GM12878 (cell line): ENCODE data around the gene ARGLU1. TPM values are rescaled to one million over a fixed set of nuclear protein-coding genes. Genes with fewer than 3 reads are reported as not detected.

Source experiments
- ATAC-seq: fragments of 200-7000 bp; cut with Tn5 transposase; 3 replicates; pipeline ENCODE4 v1.9.1; 2020; ENCODE audit warnings: mild to moderate bottlenecking, moderate library complexity
- BruUV-seq: library from RNA; stranded (reverse); fragments of 400-500 nt; replicated peaks from 2 replicates; lab custom pipeline; 2021; lab: Mats Ljungman, UMichigan
- CTCF ChIA-PET: fragments of 300-600 bp; sonication (Branson Sonifier 250); formaldehyde crosslinking; extraction: SDS; loops from one replicate; lab custom pipeline; 2021; ENCODE audit warnings: inconsistent platforms; lab: Yijun Ruan, JAX
- POLR2A ChIA-PET: fragments of 350-600 bp; formaldehyde crosslinking; extraction: SDS; loops from one replicate; lab custom pipeline; 2021; ENCODE audit warnings: inconsistent platforms; lab: Charles Lee
- RAD21 ChIA-PET: fragments of 300-600 bp; sonication (Branson Sonifier 250); formaldehyde crosslinking; loops from one replicate; lab custom pipeline; 2023; ENCODE audit warnings: antibody characterized with exemption; ENCODE audit not compliant: unreplicated experiment; lab: Charles Lee
- SMC1A ChIA-PET: fragments of 300-600 bp; sonication (Branson Sonifier 250); formaldehyde crosslinking; loops from one replicate; lab custom pipeline; 2023; ENCODE audit not compliant: unreplicated experiment, uncharacterized antibody; lab: Charles Lee
- DNase-seq: peaks from one replicate; pipeline ENCODE4 v3.0.0-alpha.2; 2011; ENCODE audit warnings: low read depth, low spot score
- FAIRE-seq: peaks from 3 replicates; lab custom pipeline; 2011; peaks lifted over from hg19 to GRCh38; lab: Jason Lieb, UNC
- H2AFZ ChIP-seq: 2 replicates; pipeline ENCODE4 v1.6.0; 2011; ENCODE audit warnings: low read depth, low read length, control low read depth; ENCODE audit not compliant: control insufficient read depth
- H3K27ac ChIP-seq: 2 replicates; pipeline ENCODE4 v1.5.1; 2011; ENCODE audit warnings: control low read depth; ENCODE audit not compliant: control insufficient read depth, insufficient read depth
- H3K27me3 ChIP-seq, 2 experiments: replicated peaks in 1 of 2; 2 replicates each; pipeline versions ENCODE4 v1.6.0 to v1.6.1; 2011; ENCODE audit warnings: low read length in 1 of 2; ENCODE audit not compliant: control insufficient read depth in 2 of 2, insufficient read depth in 2 of 2
- H3K36me3 ChIP-seq, 2 experiments: 2 replicates each; pipeline ENCODE4 v1.5.1; 2011; ENCODE audit warnings: low read length in 1 of 2; ENCODE audit not compliant: control insufficient read depth in 2 of 2, insufficient read depth in 2 of 2
- H3K4me1 ChIP-seq: 2 replicates; pipeline ENCODE4 v1.6.1; 2011; ENCODE audit warnings: mild to moderate bottlenecking, low read length, moderate library complexity, mixed read lengths; ENCODE audit not compliant: control insufficient read depth, insufficient read depth
- H3K4me2 ChIP-seq: 2 replicates; pipeline ENCODE4 v1.6.0; 2011; ENCODE audit warnings: control low read depth; ENCODE audit not compliant: control insufficient read depth, insufficient read depth
- H3K4me3 ChIP-seq: fragments of 200-600 bp; sonication (generic); 2 replicates; pipeline ENCODE4 v1.5.1; 2016
- H3K79me2 ChIP-seq: 2 replicates; pipeline ENCODE4 v1.6.0; 2011; ENCODE audit warnings: low read length; ENCODE audit not compliant: control insufficient read depth, insufficient read depth
- H3K9ac ChIP-seq: 2 replicates; pipeline ENCODE4 v1.8.0; 2011; ENCODE audit warnings: low read length, control low read depth, mixed read lengths; ENCODE audit not compliant: control insufficient read depth, insufficient read depth
- H3K9me3 ChIP-seq: replicated peaks from 3 replicates; pipeline ENCODE4 v1.5.1; 2011; ENCODE audit warnings: mild to moderate bottlenecking, low read length; ENCODE audit not compliant: control insufficient read depth, insufficient read depth
- H4K20me1 ChIP-seq: 2 replicates; pipeline ENCODE4 v1.6.0; 2011; ENCODE audit not compliant: control insufficient read depth, insufficient read depth
- ASH2L ChIP-seq: fragments of 300-600, 200-600 bp; sonication (generic); IDR thresholded peaks from 2 replicates; pipeline ENCODE4 v1.6.1; 2017; ENCODE audit warnings: low read depth, mild to moderate bottlenecking, borderline replicate concordance
- ATF7 ChIP-seq: fragments of 450-650 bp; IDR thresholded peaks from 2 replicates; pipeline ENCODE4 v1.6.1; 2016; ENCODE audit warnings: low read depth, mild to moderate bottlenecking
- BCL3 ChIP-seq: IDR thresholded peaks from 2 replicates; pipeline ENCODE4 v1.6.1; 2011; ENCODE audit warnings: borderline replicate concordance, low read depth, mild to moderate bottlenecking, moderate library complexity, low read length; ENCODE audit not compliant: insufficient read depth, poor library complexity, severe bottlenecking
- DPF2 ChIP-seq: fragments of 450-650 bp; IDR thresholded peaks from 2 replicates; pipeline ENCODE4 v1.6.1; 2017; ENCODE audit warnings: mild to moderate bottlenecking
- EZH2 ChIP-seq: IDR thresholded peaks from 2 replicates; pipeline ENCODE4 v1.6.1; 2012; ENCODE audit warnings: low read depth, mild to moderate bottlenecking, control low read depth, inconsistent platforms, low read length, borderline replicate concordance; ENCODE audit not compliant: control insufficient read depth
- IKZF1 ChIP-seq: fragments of 450-650 bp; conservative IDR thresholded peaks from 2 replicates; pipeline ENCODE4 v1.6.1; 2017; ENCODE audit warnings: antibody characterized with exemption, mild to moderate bottlenecking
- IRF4 ChIP-seq: IDR thresholded peaks from 2 replicates; pipeline ENCODE4 v1.6.1; 2011; ENCODE audit warnings: low read depth, low read length
- MEF2A ChIP-seq: IDR thresholded peaks from 2 replicates; pipeline ENCODE4 v1.6.1; 2011; ENCODE audit warnings: low read depth, mild to moderate bottlenecking, low read length, moderate library complexity; ENCODE audit not compliant: insufficient read depth
- MTA3 ChIP-seq: IDR thresholded peaks from 2 replicates; pipeline ENCODE4 v1.6.1; 2012; ENCODE audit warnings: low read length, inconsistent platforms, borderline replicate concordance
- NFIC ChIP-seq: IDR thresholded peaks from 2 replicates; pipeline ENCODE4 v1.6.1; 2012; ENCODE audit warnings: low read depth, mild to moderate bottlenecking, inconsistent platforms, low read length, moderate library complexity
- RB1 ChIP-seq: fragments of 450-650 bp; formaldehyde crosslinking; IDR thresholded peaks from 2 replicates; pipeline ENCODE4 v1.6.1; 2017; ENCODE audit warnings: mild to moderate bottlenecking, borderline replicate concordance
- RELA ChIP-seq: fragments of 450-650 bp; IDR thresholded peaks from 2 replicates; pipeline ENCODE4 v1.8.0; 2014; ENCODE audit warnings: borderline replicate concordance; ENCODE audit not compliant: partially characterized antibody
- RELB ChIP-seq: fragments of 450-650 bp; IDR thresholded peaks from 2 replicates; pipeline ENCODE4 v1.6.1; 2017; ENCODE audit warnings: low read depth, mild to moderate bottlenecking, moderate library complexity
- TARDBP ChIP-seq: IDR thresholded peaks from 2 replicates; pipeline ENCODE4 v1.6.1; 2016; ENCODE audit warnings: borderline replicate concordance
- ZBTB4 ChIP-seq: fragments of 450-650 bp; formaldehyde crosslinking; IDR thresholded peaks from 2 replicates; pipeline ENCODE4 v1.4.0; 2022; ENCODE audit warnings: mild to moderate bottlenecking, moderate library complexity
- WGBS: methylation state at CpG from one replicate; pipeline ENCODE4 v1.1.6; 2016; ENCODE audit warnings: low lambda C conversion rate; ENCODE audit not compliant: insufficient replicate concordance, insufficient coverage; ENCODE audit errors: missing lambda C conversion rate; 5-methylcytosine and 5-hydroxymethylcytosine counted together
- in situ Hi-C: fragments of 300-500 bp; cut with MboI; formaldehyde crosslinking; loops from 9 replicates; pipeline ENCODE4 v1.14.3; 2018; ENCODE audit warnings: mixed read lengths
- intact Hi-C: fragments of 100-400 bp; cut with micrococcal nuclease; formaldehyde crosslinking; loops from one replicate; pipeline ENCODE4 v1.14.2; 2022; ENCODE audit not compliant: unreplicated experiment
- polyA plus RNA-seq, 11 experiments: library from polyadenylated mRNA; depleted of rRNA in 4 of 11; unstranded in 6 of 11; stranded (reverse) in 5 of 11; fragments of >200 nt; fragmentation: Nextera tagmentation in 4 of 11; fragmentation: Illumina TruSeq in 1 of 11; extraction: Ambion mirVana in 4 of 11; extraction: Trizol in 1 of 11; gene quantifications; 1 replicate in 1 of 11; 2 replicates in 10 of 11; pipeline versions ENCODE4 v1.2.1 to v1.2.3, GENCODE V29; 2011 to 2016; ENCODE audit warnings: inconsistent platforms in 2 of 11, missing spikeins in 2 of 11, low read depth in 1 of 11
- total RNA-seq, 4 experiments: library from RNA; depleted of rRNA in 3 of 4; stranded (reverse); fragments of >200 nt in 3 of 4; fragmentation: Illumina TruSeq in 1 of 4; extraction: Trizol in 1 of 4; gene quantifications; 2 replicates each; pipeline versions ENCODE4 v1.2.1 to v1.2.3, GENCODE V29; 2013 to 2021

ARGLU1 gene
- total and polyA plus RNA-seq, 10 of the 15 experiments (the other 5 are each of a cell fraction or from before 2014, with no cell fraction given) = 47.1 to 197 (median 98.3) TPM

GRCh38 chr13:106561551-106562170 is 6.3 kb downstream of the ARGLU1 start:
- RAD21 ChIA-PET = interaction anchor here (0.9 kb wide), 1 partner anchor 57 kb away, joined by 3 read pairs; no protein-coding TSS in a partner anchor
- SMC1A ChIA-PET = interaction anchor here (0.8 to 5.4 kb wide), 3 partner anchors 24 to 235 kb away, joined by 3 to 29 read pairs (median 4); no protein-coding TSS in a partner anchor
- peak overlapping the region; percentile 7 for H3K27ac ChIP-seq
- no TSS peak for BruUV-seq
- H3K4me3 ChIP-seq = peak overlapping the region; percentile 51; the same call in 1 of the 2 replicates
- peaks cover 3 to 15% of the 10 kb centered on the region in 2 experiments; a peak in 3 of 4 replicates for H3K36me3 ChIP-seq
- FAIRE-seq = no peak
- H3K9ac ChIP-seq = 0 out of 2 replicates have a peak overlapping the region, but pooled peaks have one; percentile 12
- H2AFZ ChIP-seq = no peak overlapping the region
- no peaks in the 10 kb centered on the region for H3K27me3 ChIP-seq
- DNase-seq = peak; percentile 55
- peaks cover under 1% of the 10 kb centered on the region; the same call in 1 of the 2 replicates for H4K20me1 ChIP-seq
- in situ Hi-C loops = loop anchor here (25.0 kb wide), 1 partner anchor 1651 kb away; the partner anchor contains the start of genes ABHD13 and LIG4
- intact Hi-C loops = loop anchor here (5.0 kb wide), 1 partner anchor 356 kb away; no protein-coding TSS in a partner anchor
- POLR2A ChIA-PET = interaction anchor here (1.1 to 1.7 kb wide), 2 partner anchors 7 to 22 kb away, joined by 3 to 7 read pairs; no protein-coding TSS in a partner anchor
- peaks cover 92% of the 10 kb centered on the region for H3K79me2 ChIP-seq
- CTCF ChIA-PET = interaction anchor here (0.9 to 4.4 kb wide), 2 partner anchors 25 to 59 kb away, joined by 4 to 16 read pairs; partner anchors contain the start of gene EFNB2
- peak overlapping the region; percentile 19; the same call in 1 of the 2 replicates for H3K4me2 ChIP-seq
- H3K9me3 ChIP-seq = no peaks in the 10 kb centered on the region
- WGBS = 5% methylated on average over 6 of the region's 6 CpGs
- H3K4me1 ChIP-seq = peaks cover 13% of the 10 kb centered on the region
- peak; percentile 85 for ATAC-seq
- TF ChIP-seq ATF7 = peak; percentile 50
- peak; percentile 81 for TF ChIP-seq RELB
- 0 out of 2 replicates have a peak, but pooled peaks have one; percentile 16 for TF ChIP-seq NFIC
- no peak for TF ChIP-seq ZBTB4
- TF ChIP-seq RB1 = 0 out of 2 replicates have a peak, but pooled peaks have one; percentile 27
- TF ChIP-seq IRF4 = 0 out of 2 replicates have a peak, but pooled peaks have one; percentile 29
- TF ChIP-seq MTA3 = no peak
- TF ChIP-seq TARDBP = no peak
- TF ChIP-seq DPF2 = peak; percentile 21; the same call in 1 of the 2 replicates
- TF ChIP-seq ASH2L = no peak
- TF ChIP-seq EZH2 = no peak
- no peak for TF ChIP-seq BCL3
- TF ChIP-seq IKZF1 = peak; percentile 73
- TF ChIP-seq RELA = peak; percentile 69
- TF ChIP-seq MEF2A = peak; percentile 59; the same call in 1 of the 2 replicates
